Activated T-helper 2 cell treated with anti-CD3 and anti-CD28 coated beads, Interferon-gamma antibody, Interleukin-2, Interleukin-4, amounts not matched to agents 10 μg/mL and 5 μg/mL and 100 μg/mL, durations not matched to agents 14 hours and 24 hours and 36 hours (primary cell): ENCODE measurements around the gene VAV1. TPM values are rescaled to one million over a fixed set of nuclear protein-coding genes. Genes with fewer than 3 reads are reported as not detected.
A peak's percentile ranks its signal among the peaks of the same experiment; 100 is the strongest.

Source experiments
- DNase-seq: peaks from one replicate; pipeline ENCODE4 v3.0.0; 2021; ENCODE audit warnings: low spot score
- H3K27ac Mint-ChIP-seq: one replicate; pipeline ENCODE4 v1.8.0; 2021; ENCODE audit warnings: mixed read lengths
- H3K27me3 Mint-ChIP-seq: one replicate; pipeline ENCODE4 v1.8.0; 2021; ENCODE audit warnings: low read depth, mixed read lengths
- H3K36me3 Mint-ChIP-seq: one replicate; pipeline ENCODE4 v1.8.0; 2021; ENCODE audit warnings: low read depth, mixed read lengths
- H3K4me1 Mint-ChIP-seq: one replicate; pipeline ENCODE4 v1.8.0; 2021; ENCODE audit warnings: low read depth, mixed read lengths
- H3K4me3 Mint-ChIP-seq: one replicate; pipeline ENCODE4 v1.8.0; 2021; ENCODE audit warnings: low read depth, mild to moderate bottlenecking, moderate library complexity, mixed read lengths
- H3K9me3 Mint-ChIP-seq: one replicate; pipeline ENCODE4 v1.8.0; 2021; ENCODE audit warnings: mixed read lengths
- intact Hi-C: fragments of 100-400 bp; cut with micrococcal nuclease; formaldehyde crosslinking; loops from one replicate; pipeline ENCODE4 v1.15.1; 2023
- total RNA-seq: library from RNA; stranded (reverse); gene quantifications from 2 replicates; pipeline ENCODE4 v1.2.3, GENCODE V29; 2022

The VAV1 gene
- total RNA-seq, 1 donor from 2014 or later, result 69.7 TPM

GRCh38 chr19:6733338-6734095 lies 39.0 kb upstream of the VAV1 start:
- intact Hi-C loops, result no loop called here

GRCh38 chr19:6734096-6734696 lies 38.3 kb upstream of the VAV1 start:
- Mint-ChIP-seq H3K36me3 (peaks cover 42% of the 10 kb centered on the region), H3K27ac (no peak overlapping the region), H3K4me1 (peaks cover 25% of the 10 kb centered on the region), H3K4me3 (no peak overlapping the region), H3K27me3 (no peaks in the 10 kb centered on the region), H3K9me3 (no peaks in the 10 kb centered on the region)
- intact Hi-C loops, result no loop called here
- DNase-seq, result no peak

More at GRCh38 chr19:6733338-6734095, 39.0 kb upstream of the VAV1 start:
- Mint-ChIP-seq H3K9me3 (no peaks in the 10 kb centered on the region), H3K36me3 (peaks cover 42% of the 10 kb centered on the region), H3K4me1 (peaks cover 19% of the 10 kb centered on the region), H3K4me3 (no peak overlapping the region), H3K27ac (no peak overlapping the region), H3K27me3 (no peaks in the 10 kb centered on the region)
- no peak for DNase-seq

- no peaks in the 10 kb centered on the region for H3K9me3 Mint-ChIP-seq
- peak overlapping the region; percentile 98 for H3K4me3 Mint-ChIP-seq
- peaks cover 27% of the 10 kb centered on the region for H3K4me1 Mint-ChIP-seq
- no peaks in the 10 kb centered on the region for H3K27me3 Mint-ChIP-seq
- no peak for DNase-seq
- peaks cover 40% of the 10 kb centered on the region for H3K36me3 Mint-ChIP-seq
- intact Hi-C loops, result no loop called here
- peak overlapping the region; percentile 98 for H3K27ac Mint-ChIP-seq
These were observed 37.2 kb upstream of the VAV1 start for GRCh38 chr19:6735181-6735911.

GRCh38 chr19:6736169-6736916 lies 36.2 kb upstream of the VAV1 start:
- no peaks in the 10 kb centered on the region for H3K27me3 Mint-ChIP-seq
- DNase-seq, result peak; percentile 71
- H3K4me3 Mint-ChIP-seq, result peak overlapping the region; percentile 98
- peaks cover 33% of the 10 kb centered on the region for H3K4me1 Mint-ChIP-seq
- intact Hi-C loops, result loop anchor here (1.0 to 2.0 kb wide), 3 partner anchors 58 to 219 kb away; no protein-coding TSS in a partner anchor
- peaks cover 40% of the 10 kb centered on the region for H3K36me3 Mint-ChIP-seq
- H3K27ac Mint-ChIP-seq, result peak overlapping the region; percentile 98
- H3K9me3 Mint-ChIP-seq, result no peaks in the 10 kb centered on the region

GRCh38 chr19:6736917-6737283 lies 35.6 kb upstream of the VAV1 start:
- Mint-ChIP-seq H3K27ac (peak overlapping the region; percentile 98), H3K4me3 (peak overlapping the region; percentile 98), H3K27me3 (no peaks in the 10 kb centered on the region), H3K4me1 (peaks cover 37% of the 10 kb centered on the region), H3K36me3 (peaks cover 36% of the 10 kb centered on the region), H3K9me3 (no peaks in the 10 kb centered on the region)
- intact Hi-C loops, result loop anchor here (1.0 to 2.0 kb wide), 4 partner anchors 58 to 220 kb away; partner anchors contain the start of gene TNFSF14
- no peak for DNase-seq

- Mint-ChIP-seq H3K4me1 (peaks cover 37% of the 10 kb centered on the region), H3K27me3 (no peaks in the 10 kb centered on the region), H3K9me3 (no peaks in the 10 kb centered on the region), H3K27ac (peak within 1 kb of the TSS; percentile 98), H3K36me3 (peaks cover 36% of the 10 kb centered on the region), H3K4me3 (peak within 1 kb of the TSS; percentile 98)
- intact Hi-C loops, result loop anchor here (1.0 to 2.0 kb wide), 2 partner anchors 59 to 67 kb away; partner anchors contain the start of gene TNFSF14
- DNase-seq, result peak; percentile 100
These were observed 35.1 kb upstream of the VAV1 start, which contains the start of gene GPR108 for GRCh38 chr19:6737284-6737872. GPR108 (minus strand) TSS chr19:6737580; CDS start chr19:6737576, 4 bp downstream.

- Mint-ChIP-seq H3K27me3 (no peaks in the 10 kb centered on the region), H3K9me3 (no peaks in the 10 kb centered on the region), H3K27ac (peak overlapping the region; percentile 92), H3K4me1 (peaks cover 37% of the 10 kb centered on the region), H3K4me3 (peak overlapping the region; percentile 98), H3K36me3 (peaks cover 35% of the 10 kb centered on the region)
- intact Hi-C loops, result loop anchor here (1.0 to 2.0 kb wide), 5 partner anchors 15 to 125 kb away; partner anchors contain the start of gene TNFSF14
- DNase-seq, result peak; percentile 75
These were observed 34.4 kb upstream of the VAV1 start for GRCh38 chr19:6737873-6738786.

- H3K4me3 Mint-ChIP-seq, result peak overlapping the region; percentile 98
- peak overlapping the region; percentile 92 for H3K27ac Mint-ChIP-seq
- no peak for DNase-seq
- H3K27me3 Mint-ChIP-seq, result no peaks in the 10 kb centered on the region
- peaks cover 37% of the 10 kb centered on the region for H3K4me1 Mint-ChIP-seq
- H3K36me3 Mint-ChIP-seq, result peaks cover 37% of the 10 kb centered on the region
- intact Hi-C loops, result loop anchor here (1.0 to 2.0 kb wide), 4 partner anchors 14 to 124 kb away; partner anchors contain the start of gene SH2D3A
- H3K9me3 Mint-ChIP-seq, result no peaks in the 10 kb centered on the region
These were observed 33.6 kb upstream of the VAV1 start for GRCh38 chr19:6738787-6739389.

GRCh38 chr19:6739390-6739882 lies 33.1 kb upstream of the VAV1 start, which contains the start of gene TRIP10:
TRIP10 (plus strand) TSS chr19:6739680; CDS start chr19:6739762, 82 bp downstream.
- Mint-ChIP-seq H3K36me3 (peaks cover 37% of the 10 kb centered on the region), H3K27me3 (no peaks in the 10 kb centered on the region), H3K4me3 (peak within 1 kb of the TSS; percentile 98), H3K27ac (peak within 1 kb of the TSS; percentile 92), H3K4me1 (peaks cover 36% of the 10 kb centered on the region), H3K9me3 (no peaks in the 10 kb centered on the region)
- peak; percentile 73 for DNase-seq
- intact Hi-C loops, result loop anchor here (1.0 to 2.0 kb wide), 2 partner anchors 28 to 63 kb away; partner anchors contain the start of gene SH2D3A

- peaks cover 36% of the 10 kb centered on the region for H3K4me1 Mint-ChIP-seq
- intact Hi-C loops, result loop anchor here (1.0 to 2.0 kb wide), 2 partner anchors 27 to 63 kb away; partner anchors contain the start of gene SH2D3A
- DNase-seq, result no peak
- no peaks in the 10 kb centered on the region for H3K27me3 Mint-ChIP-seq
- H3K4me3 Mint-ChIP-seq, result peak overlapping the region; percentile 86
- H3K36me3 Mint-ChIP-seq, result peaks cover 35% of the 10 kb centered on the region
- no peaks in the 10 kb centered on the region for H3K9me3 Mint-ChIP-seq
- peak overlapping the region; percentile 55 for H3K27ac Mint-ChIP-seq
These were observed 32.5 kb upstream of the VAV1 start for GRCh38 chr19:6739883-6740588.
